OCI-LY3 (cell line): ENCODE measurements around the gene C8B.

Source experiments
- H2AFZ ChIP-seq: fragments of 200-600, 300-600 bp; shearing (Covaris generic); 2 replicates; pipeline ENCODE4 v1.6.0; 2014; ENCODE audit warnings: antibody characterized with exemption, low read depth, low read length
- H3K27ac ChIP-seq: fragments of 200-600, 300-600 bp; sonication (generic); 2 replicates; pipeline ENCODE4 v1.5.1; 2014; ENCODE audit warnings: mild to moderate bottlenecking, low read length, moderate library complexity, mixed read lengths
- H3K27me3 ChIP-seq: fragments of 200-600, 300-600 bp; sonication (generic); 2 replicates; pipeline ENCODE4 v1.6.1; 2014; ENCODE audit warnings: low read depth, low read length, mixed read lengths
- H3K36me3 ChIP-seq: fragments of 200-600, 300-600 bp; sonication (generic); replicated peaks from 2 replicates; pipeline ENCODE3; 2014; ENCODE audit warnings: low read depth, low read length, mixed read lengths
- H3K4me1 ChIP-seq: fragments of 300-600, 200-600 bp; sonication (generic); 2 replicates; pipeline ENCODE4 v1.6.1; 2014; ENCODE audit warnings: low read length, mixed read lengths
- H3K4me2 ChIP-seq: fragments of 200-600, 300-600 bp; sonication (generic); 2 replicates; pipeline ENCODE4 v1.6.1; 2014; ENCODE audit warnings: low read length, mixed read lengths
- H3K4me3 ChIP-seq: fragments of 300-600, 200-600 bp; sonication (generic); 2 replicates; pipeline ENCODE4 v1.5.1; 2014; ENCODE audit warnings: antibody characterized with exemption, mild to moderate bottlenecking, low read length, moderate library complexity
- H3K79me2 ChIP-seq: fragments of 300-600, 200-600 bp; shearing (Covaris generic); 2 replicates; pipeline ENCODE4 v1.6.1; 2014; ENCODE audit warnings: mild to moderate bottlenecking, low read length, mixed read lengths
- H3K9ac ChIP-seq: fragments of 300-600, 200-600 bp; shearing (Covaris generic); 2 replicates; pipeline ENCODE4 v1.6.0; 2014; ENCODE audit warnings: mild to moderate bottlenecking, low read length, moderate library complexity
- H3K9me3 ChIP-seq: fragments of 200-600, 300-600 bp; shearing (Covaris generic); 2 replicates; pipeline ENCODE4 v1.6.1; 2014; ENCODE audit warnings: low read length, mixed read lengths; ENCODE audit not compliant: insufficient read depth
- H4K20me1 ChIP-seq: fragments of 200-600, 300-600 bp; sonication (generic); 2 replicates; pipeline ENCODE4 v1.6.1; 2016; ENCODE audit warnings: low read length, mixed read lengths; ENCODE audit not compliant: insufficient read depth
- EZH2phosphoT487 ChIP-seq: fragments of 200-600 bp; shearing (Covaris generic); IDR thresholded peaks from 2 replicates; pipeline ENCODE4 v1.6.1; 2018; ENCODE audit warnings: antibody characterized with exemption, mixed run types, low read depth
- TF ChIP-seq, protein P1 (sequence below): fragments of 200-600, 300-600 bp; sonication (generic); IDR thresholded peaks from 2 replicates; pipeline ENCODE4 v1.5.1; 2014; ENCODE audit warnings: antibody characterized with exemption, low read length, low read depth

Gene C8B

GRCh38 chr1:56931211-56931610 lies 34.6 kb downstream of the C8B start:
- no peaks in the 10 kb centered on the region for H3K79me2 ChIP-seq
- peaks cover 3% of the 10 kb centered on the region; the same call in 1 of the 2 replicates for H3K27me3 ChIP-seq
- no peak overlapping the region for H3K27ac ChIP-seq
- no peaks in the 10 kb centered on the region for H3K4me1 ChIP-seq
- no peaks in the 10 kb centered on the region for H3K36me3 ChIP-seq
- no peaks in the 10 kb centered on the region for H4K20me1 ChIP-seq
- TF ChIP-seq EZH2phosphoT487: no peak
- TF ChIP-seq, protein P1, sequence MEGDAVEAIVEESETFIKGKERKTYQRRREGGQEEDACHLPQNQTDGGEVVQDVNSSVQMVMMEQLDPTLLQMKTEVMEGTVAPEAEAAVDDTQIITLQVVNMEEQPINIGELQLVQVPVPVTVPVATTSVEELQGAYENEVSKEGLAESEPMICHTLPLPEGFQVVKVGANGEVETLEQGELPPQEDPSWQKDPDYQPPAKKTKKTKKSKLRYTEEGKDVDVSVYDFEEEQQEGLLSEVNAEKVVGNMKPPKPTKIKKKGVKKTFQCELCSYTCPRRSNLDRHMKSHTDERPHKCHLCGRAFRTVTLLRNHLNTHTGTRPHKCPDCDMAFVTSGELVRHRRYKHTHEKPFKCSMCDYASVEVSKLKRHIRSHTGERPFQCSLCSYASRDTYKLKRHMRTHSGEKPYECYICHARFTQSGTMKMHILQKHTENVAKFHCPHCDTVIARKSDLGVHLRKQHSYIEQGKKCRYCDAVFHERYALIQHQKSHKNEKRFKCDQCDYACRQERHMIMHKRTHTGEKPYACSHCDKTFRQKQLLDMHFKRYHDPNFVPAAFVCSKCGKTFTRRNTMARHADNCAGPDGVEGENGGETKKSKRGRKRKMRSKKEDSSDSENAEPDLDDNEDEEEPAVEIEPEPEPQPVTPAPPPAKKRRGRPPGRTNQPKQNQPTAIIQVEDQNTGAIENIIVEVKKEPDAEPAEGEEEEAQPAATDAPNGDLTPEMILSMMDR: no peak
- no peak overlapping the region for H2AFZ ChIP-seq
- H3K4me2 ChIP-seq: no peak overlapping the region
- no peak overlapping the region for H3K9ac ChIP-seq
- no peak overlapping the region for H3K4me3 ChIP-seq
- H3K9me3 ChIP-seq: no peaks in the 10 kb centered on the region

DNA sequence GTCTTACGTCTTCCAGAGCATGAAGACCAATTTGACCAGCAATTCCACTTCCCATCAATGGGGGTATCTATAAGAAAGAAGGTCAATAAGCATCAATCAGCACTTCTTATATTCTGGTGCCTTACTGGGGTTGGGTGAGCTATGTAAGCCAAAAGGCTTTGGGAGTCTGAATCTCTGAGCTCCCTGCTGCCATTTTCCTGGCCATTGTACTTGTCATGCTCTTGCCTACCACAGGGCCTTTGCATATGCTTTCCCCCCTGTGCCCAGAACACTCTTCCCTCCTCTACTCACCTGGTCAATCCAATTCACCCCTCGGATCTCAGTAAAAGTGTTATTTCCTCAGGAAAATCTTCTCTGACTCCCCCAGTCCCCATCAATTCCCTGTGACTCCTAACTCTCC lies 36.3 kb downstream of the C8B start:
- TF ChIP-seq, protein P1: no peak
- TF ChIP-seq EZH2phosphoT487: no peak
- no peak overlapping the region for H3K9ac ChIP-seq
- no peaks in the 10 kb centered on the region for H3K36me3 ChIP-seq
- no peaks in the 10 kb centered on the region for H3K9me3 ChIP-seq
- H3K79me2 ChIP-seq: no peaks in the 10 kb centered on the region
- no peak overlapping the region for H3K4me2 ChIP-seq
- H4K20me1 ChIP-seq: no peaks in the 10 kb centered on the region
- no peak overlapping the region for H2AFZ ChIP-seq
- no peak overlapping the region for H3K27ac ChIP-seq
- no peaks in the 10 kb centered on the region for H3K27me3 ChIP-seq
- no peaks in the 10 kb centered on the region for H3K4me1 ChIP-seq
- H3K4me3 ChIP-seq: no peak overlapping the region

DNA sequence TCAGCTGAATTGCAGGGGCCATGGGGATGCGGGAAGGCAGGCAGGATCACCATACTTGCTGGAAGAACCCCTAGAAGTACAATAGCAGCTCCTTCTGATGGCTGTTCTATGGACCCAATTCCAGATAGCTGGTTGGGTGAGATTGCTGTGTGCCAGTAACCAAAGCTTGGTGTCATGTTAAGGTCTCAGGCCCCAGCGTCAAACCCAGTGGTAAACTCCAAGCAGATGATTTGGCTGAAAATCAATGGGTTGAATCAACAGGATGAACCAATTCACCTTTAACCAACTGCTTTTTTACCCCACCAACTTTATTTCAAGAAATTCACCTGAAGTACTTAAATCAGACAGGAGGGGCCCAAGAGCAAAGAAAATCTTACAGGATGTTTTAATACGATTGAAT lies 37.8 kb downstream of the C8B start:
- Histone ChIP-seq H4K20me1 (no peaks in the 10 kb centered on the region), H3K27me3 (no peaks in the 10 kb centered on the region), H2AFZ (no peak overlapping the region), H3K27ac (no peak overlapping the region), H3K79me2 (no peaks in the 10 kb centered on the region), H3K4me1 (no peaks in the 10 kb centered on the region), H3K4me3 (no peak overlapping the region), H3K9ac (no peak overlapping the region), H3K4me2 (no peak overlapping the region), H3K36me3 (no peaks in the 10 kb centered on the region), H3K9me3 (no peaks in the 10 kb centered on the region)
- TF ChIP-seq, protein P1: no peak
- TF ChIP-seq EZH2phosphoT487: no peak

GRCh38 chr1:56927171-56927570 lies 38.6 kb downstream of the C8B start:
- no peak overlapping the region for H3K4me2 ChIP-seq
- no peak overlapping the region for H2AFZ ChIP-seq
- H3K36me3 ChIP-seq: no peaks in the 10 kb centered on the region
- no peaks in the 10 kb centered on the region for H4K20me1 ChIP-seq
- TF ChIP-seq EZH2phosphoT487: no peak
- TF ChIP-seq, protein P1: no peak
- no peaks in the 10 kb centered on the region for H3K79me2 ChIP-seq
- no peak overlapping the region for H3K27ac ChIP-seq
- no peak overlapping the region for H3K9ac ChIP-seq
- H3K27me3 ChIP-seq: no peaks in the 10 kb centered on the region
- peaks cover 3% of the 10 kb centered on the region for H3K4me1 ChIP-seq
- no peak overlapping the region for H3K4me3 ChIP-seq
- H3K9me3 ChIP-seq: no peaks in the 10 kb centered on the region
